Adrenal gland (tissue), 5 donors: Measurements from ENCODE around the gene HERC6.

Source experiments
- POLR2A ChIP-seq, 2 donors: fragments of 450-650 bp; IDR thresholded peaks; one replicate each; pipeline ENCODE4 v1.6.1; 2017; ENCODE audit warnings: antibody characterized with exemption in 2 of 2, mild to moderate bottlenecking in 2 of 2, moderate library complexity in 1 of 2
- TF ChIP-seq, protein P1 (sequence below), 6 experiments: fragments of 450-650 bp in 4 of 6; fragments of 200-600 bp in 2 of 6; sonication (generic) in 1 of 6; IDR thresholded peaks; 1 replicate in 5 of 6; 2 replicates in 1 of 6; pipeline versions ENCODE4 v1.5.1 to v1.8.0; 2016 to 2021; ENCODE audit warnings: antibody characterized with exemption in 6 of 6, mild to moderate bottlenecking in 2 of 6, moderate library complexity in 1 of 6
- donor health status: DM: no; HTN: no; CAD: no.

DNA sequence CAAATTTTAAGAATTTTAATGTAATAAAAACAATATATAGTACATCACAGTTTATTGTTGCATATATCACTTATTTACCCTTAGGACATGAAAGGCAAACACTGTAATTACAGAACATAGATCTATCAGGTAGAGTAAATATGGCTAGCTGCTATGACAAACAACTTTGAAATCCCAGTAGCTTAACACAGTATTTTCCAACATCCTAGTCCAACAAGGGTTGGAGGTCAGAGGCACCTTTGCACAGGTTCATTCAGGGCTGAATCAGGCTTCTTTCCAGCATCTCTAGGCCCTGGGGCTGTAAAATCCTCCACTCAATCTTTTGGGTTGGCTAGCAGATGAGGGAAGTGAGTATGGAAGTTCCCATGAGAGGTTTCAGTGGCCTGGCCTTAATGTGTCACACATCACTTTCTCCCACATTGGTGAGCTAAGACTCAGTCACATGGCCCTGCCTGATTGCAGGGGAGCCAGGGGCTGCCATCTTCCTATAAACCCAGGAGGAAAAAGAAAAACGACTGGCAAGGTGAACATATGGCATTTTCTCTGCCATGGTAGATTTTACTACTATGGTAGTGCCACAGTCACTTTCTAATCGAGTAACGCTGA, 32.9 kb downstream of the HERC6 start:
- TF ChIP-seq, protein P1, sequence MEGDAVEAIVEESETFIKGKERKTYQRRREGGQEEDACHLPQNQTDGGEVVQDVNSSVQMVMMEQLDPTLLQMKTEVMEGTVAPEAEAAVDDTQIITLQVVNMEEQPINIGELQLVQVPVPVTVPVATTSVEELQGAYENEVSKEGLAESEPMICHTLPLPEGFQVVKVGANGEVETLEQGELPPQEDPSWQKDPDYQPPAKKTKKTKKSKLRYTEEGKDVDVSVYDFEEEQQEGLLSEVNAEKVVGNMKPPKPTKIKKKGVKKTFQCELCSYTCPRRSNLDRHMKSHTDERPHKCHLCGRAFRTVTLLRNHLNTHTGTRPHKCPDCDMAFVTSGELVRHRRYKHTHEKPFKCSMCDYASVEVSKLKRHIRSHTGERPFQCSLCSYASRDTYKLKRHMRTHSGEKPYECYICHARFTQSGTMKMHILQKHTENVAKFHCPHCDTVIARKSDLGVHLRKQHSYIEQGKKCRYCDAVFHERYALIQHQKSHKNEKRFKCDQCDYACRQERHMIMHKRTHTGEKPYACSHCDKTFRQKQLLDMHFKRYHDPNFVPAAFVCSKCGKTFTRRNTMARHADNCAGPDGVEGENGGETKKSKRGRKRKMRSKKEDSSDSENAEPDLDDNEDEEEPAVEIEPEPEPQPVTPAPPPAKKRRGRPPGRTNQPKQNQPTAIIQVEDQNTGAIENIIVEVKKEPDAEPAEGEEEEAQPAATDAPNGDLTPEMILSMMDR (IDR thresholded peaks at IDR 0.05) = no peak
- TF ChIP-seq POLR2A (IDR thresholded peaks at IDR 0.05) = no peak
